Measurements from ENCODE around the gene PPP2R5D. TPM values are rescaled to one million over a fixed set of nuclear protein-coding genes. Genes with fewer than 3 reads are reported as not detected.

Gene PPP2R5D
- total RNA-seq, 4 donors from 2014 or later = 44.3 to 68.2 (median 52.6) TPM

GRCh38 chr6:43016176-43016942 lies 32.0 kb downstream of the PPP2R5D start:
- Histone ChIP-seq H3K27me3 (no peaks in the 10 kb centered on the region), H3K9me3 (no peaks in the 10 kb centered on the region), H3K4me3 (peak overlapping the region; percentile 23 to 39 (median 30)), H3K4me1 (peaks cover 76 to 83% of the 10 kb centered on the region in 2 donors), H3K27ac (peak overlapping the region; percentile 95 to 98 (median 98)), H3K36me3 (peaks cover 0 to 42% of the 10 kb centered on the region in 2 donors)
- in situ Hi-C loops (cut with MboI; ENCODE audit: low sequenced_read_pairs in 4 of 4) = loop anchor here in 1 of 4 donors (10.0 kb wide), 1 partner anchor 452 kb away; the partner anchor contains the start of gene UBR2
- ATAC-seq (peak; percentile 45 to 63), DNase-seq (peak in 1 of 2 donors; percentile 70)
- TF ChIP-seq POLR2A (IDR thresholded peaks at IDR 0.05) (peak in 1 of 2 donors; percentile 9), CTCF (IDR thresholded peaks at IDR 0.05 in 4 of 5, conservative IDR thresholded peaks at IDR 0.05 in 1 of 5) (no peak)
- intact Hi-C loops (cut with DNase I; ENCODE audit: low total_unique reads) = loop anchor here (10.0 kb wide), 2 partner anchors 802 to 1282 kb away; partner anchors contain the start of genes MRPS10 and TFEB

- H3K27ac ChIP-seq = peak overlapping the region; percentile 95 to 98 (median 98)
- H3K4me3 ChIP-seq = peak overlapping the region; percentile 23 to 39 (median 30)
- DNase-seq = peak in 1 of 2 donors; percentile 49
- H3K36me3 ChIP-seq = peaks cover 0 to 36% of the 10 kb centered on the region in 2 donors
- no peak for ATAC-seq
- H3K27me3 ChIP-seq = no peaks in the 10 kb centered on the region
- in situ Hi-C loops (cut with MboI; ENCODE audit: low sequenced_read_pairs in 4 of 4) (loop anchor here in 1 of 4 donors (10.0 kb wide), 1 partner anchor 452 kb away; the partner anchor contains the start of gene UBR2), intact Hi-C loops (cut with DNase I; ENCODE audit: low total_unique reads) (loop anchor here (10.0 kb wide), 2 partner anchors 802 to 1282 kb away; partner anchors contain the start of genes MRPS10 and TFEB)
- H3K4me1 ChIP-seq = peaks cover 76 to 83% of the 10 kb centered on the region in 2 donors
- H3K9me3 ChIP-seq = no peaks in the 10 kb centered on the region
- TF ChIP-seq CTCF (IDR thresholded peaks at IDR 0.05 in 4 of 5, conservative IDR thresholded peaks at IDR 0.05 in 1 of 5) (no peak), POLR2A (IDR thresholded peaks at IDR 0.05) (no peak)
These were observed 32.6 kb downstream of the PPP2R5D start for GRCh38 chr6:43016943-43017334.

DNA sequence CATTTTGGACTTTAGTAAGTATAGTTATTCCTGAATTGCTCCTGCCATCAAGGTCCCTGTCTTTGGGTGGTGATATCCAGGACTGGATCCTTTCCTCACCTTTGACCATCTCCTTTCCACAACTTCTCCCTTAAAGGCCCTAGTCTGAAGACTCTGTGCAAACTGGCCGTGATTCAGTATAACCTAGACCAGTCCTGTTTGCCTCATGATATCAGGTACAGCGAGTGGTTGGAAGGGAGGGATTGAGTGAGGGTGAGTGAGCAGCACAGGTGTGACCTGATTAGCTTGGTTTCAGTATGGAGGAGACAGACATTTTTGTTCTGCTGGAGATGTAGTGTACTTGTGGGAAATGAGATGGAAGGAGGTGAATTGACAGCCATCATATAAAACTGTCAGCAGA lies 34.8 kb downstream of the PPP2R5D start:
- peak overlapping the region; percentile 95 to 98 (median 98) for H3K27ac ChIP-seq
- ATAC-seq (peak in 1 of 2 donors; percentile 5), DNase-seq (peak in 1 of 2 donors; percentile 38)
- H3K4me3 ChIP-seq = no peak overlapping the region
- H3K36me3 ChIP-seq = peaks cover 0 to 34% of the 10 kb centered on the region in 2 donors
- no peaks in the 10 kb centered on the region for H3K27me3 ChIP-seq
- peaks cover 86 to 89% of the 10 kb centered on the region in 2 donors for H3K4me1 ChIP-seq
- TF ChIP-seq POLR2A (IDR thresholded peaks at IDR 0.05) (no peak), CTCF (IDR thresholded peaks at IDR 0.05 in 4 of 5, conservative IDR thresholded peaks at IDR 0.05 in 1 of 5) (no peak)
- intact Hi-C loops (cut with DNase I; ENCODE audit: low total_unique reads) (loop anchor here (10.0 kb wide), 2 partner anchors 804 to 1284 kb away; partner anchors contain the start of genes MRPS10 and TFEB), in situ Hi-C loops (cut with MboI; ENCODE audit: low sequenced_read_pairs in 4 of 4) (loop anchor here in 1 of 4 donors (10.0 kb wide), 1 partner anchor 454 kb away; the partner anchor contains the start of gene UBR2)
- no peaks in the 10 kb centered on the region for H3K9me3 ChIP-seq

DNA sequence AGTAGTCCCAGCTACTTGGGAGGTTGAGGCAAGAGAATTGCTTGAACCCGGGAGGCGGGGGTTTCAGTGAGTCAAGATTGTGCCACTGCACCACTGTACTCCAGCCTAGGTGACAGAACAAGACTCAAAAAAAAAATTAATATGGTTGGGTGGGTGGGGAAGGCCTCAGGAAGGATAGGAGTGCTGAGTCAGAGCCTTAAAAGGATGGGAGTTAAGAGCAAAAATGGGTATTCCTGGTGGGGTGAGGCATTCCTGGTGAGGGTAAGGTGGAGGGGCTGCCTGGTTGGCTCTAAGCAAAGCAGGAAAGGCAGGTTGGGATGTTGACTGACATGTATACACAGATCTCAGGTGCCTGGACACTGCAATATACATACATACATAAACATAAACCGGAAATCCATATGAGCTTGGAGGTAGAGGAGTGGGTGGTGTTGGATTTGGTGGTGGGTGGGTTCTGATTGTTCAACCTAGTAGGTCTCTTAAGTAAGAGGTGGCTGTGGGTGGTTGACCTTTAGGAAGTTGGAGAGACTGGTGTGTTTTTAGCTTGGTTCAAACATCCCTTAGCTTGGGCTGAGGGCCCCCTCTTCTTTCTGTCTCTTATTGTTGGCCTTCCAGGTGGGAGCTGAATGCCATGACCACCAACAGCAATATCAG lies 35.8 kb downstream of the PPP2R5D start:
- no peaks in the 10 kb centered on the region for H3K27me3 ChIP-seq
- no peak for TF ChIP-seq POLR2A (IDR thresholded peaks at IDR 0.05)
- TF ChIP-seq CTCF (IDR thresholded peaks at IDR 0.05 in 4 of 5, conservative IDR thresholded peaks at IDR 0.05 in 1 of 5) = no peak
- no peak overlapping the region for H3K4me3 ChIP-seq
- DNase-seq = no peak
- H3K36me3 ChIP-seq = peaks cover 0 to 44% of the 10 kb centered on the region in 2 donors
- peak overlapping the region; percentile 95 to 98 (median 98) for H3K27ac ChIP-seq
- intact Hi-C loops (cut with DNase I; ENCODE audit: low total_unique reads) = no loop called here
- no peak for ATAC-seq
- H3K9me3 ChIP-seq = no peaks in the 10 kb centered on the region
- H3K4me1 ChIP-seq = peaks cover 89 to 91% of the 10 kb centered on the region in 2 donors
- in situ Hi-C loops (cut with MboI; ENCODE audit: low sequenced_read_pairs in 4 of 4) = no loop called here

Data from gastrocnemius medialis (tissue), 4 donors.